HG03571 (cell line): ENCODE data around the gene AKAP11.

ENCODE experiments used
- ATAC-seq: cut with Tn5 transposase; IDR thresholded peaks from one replicate; pipeline ENCODE4 v1.9.1; 2021; ENCODE audit not compliant: unreplicated experiment

AKAP11 gene

DNA sequence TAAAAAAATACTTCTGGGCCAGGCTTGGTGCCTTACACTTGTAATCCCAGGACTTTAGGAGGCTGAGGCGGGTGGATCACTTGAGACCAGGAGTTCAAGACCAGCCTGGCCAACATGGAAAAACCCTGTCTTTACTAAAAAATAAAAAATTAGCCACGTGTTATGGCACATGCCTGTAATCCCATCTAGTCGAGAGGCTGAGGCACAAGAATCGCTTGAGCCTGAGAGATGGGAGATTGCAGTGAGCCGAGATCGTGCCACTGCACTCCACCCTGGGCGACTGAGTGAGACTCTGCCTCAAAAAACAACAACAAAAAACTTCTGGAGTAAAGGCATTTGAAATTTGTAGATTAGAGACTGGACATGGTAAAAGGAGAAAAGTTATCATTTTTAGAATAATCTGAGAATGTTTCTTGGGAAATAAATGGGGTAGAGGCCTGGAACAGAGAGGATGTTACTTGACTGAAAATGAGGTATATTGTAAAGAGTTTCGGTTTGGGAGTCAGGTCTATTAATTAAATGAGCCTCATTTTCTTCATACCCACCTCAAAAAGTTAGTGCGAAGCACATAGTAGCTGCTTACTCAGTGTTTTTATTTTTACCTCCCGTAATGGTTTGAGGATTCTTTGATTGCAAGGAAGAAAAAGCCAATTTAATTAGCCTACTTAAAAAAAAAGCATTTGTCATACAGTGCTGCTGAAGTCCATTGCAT is 2.6 kb downstream of the AKAP11 start:
- no peak for ATAC-seq

DNA sequence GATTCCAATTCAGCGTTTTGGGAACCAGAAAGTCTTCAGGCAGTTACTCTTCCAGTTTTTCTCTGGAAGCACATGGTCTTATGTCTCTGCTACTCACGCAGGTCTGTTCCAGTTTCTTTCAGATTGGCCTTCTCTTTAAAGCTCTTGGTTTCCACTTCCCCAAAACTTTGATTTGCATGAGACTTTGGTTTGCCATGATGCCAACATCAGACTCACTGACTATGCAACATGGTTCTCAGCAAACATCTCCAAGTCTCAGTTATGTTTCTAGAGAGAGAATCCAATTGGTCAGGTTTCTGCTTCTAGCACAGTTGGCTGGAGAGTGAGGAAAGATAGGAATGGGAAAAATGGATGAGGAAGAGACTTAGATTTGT is 3.1 kb downstream of the AKAP11 start:
- no peak for ATAC-seq

DNA sequence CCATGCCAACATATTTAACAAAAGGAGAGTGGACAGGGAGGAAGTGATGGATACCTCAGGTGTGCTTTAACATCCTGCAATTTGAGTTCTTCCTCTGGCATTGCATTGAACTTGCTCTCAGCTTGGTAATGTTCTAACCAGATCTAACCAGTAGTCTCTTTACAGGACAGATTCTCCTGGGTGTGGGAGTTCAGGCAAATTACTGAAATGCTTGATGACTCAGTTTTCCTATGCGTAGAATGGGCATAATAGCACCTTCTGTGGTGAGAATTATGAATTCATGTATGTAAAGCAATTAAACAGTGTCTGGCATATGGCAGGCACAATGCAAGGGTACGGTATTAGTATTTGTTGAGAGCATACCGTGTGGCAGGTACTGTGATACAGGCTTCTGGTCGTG is 3.6 kb downstream of the AKAP11 start:
- no peak for ATAC-seq

DNA sequence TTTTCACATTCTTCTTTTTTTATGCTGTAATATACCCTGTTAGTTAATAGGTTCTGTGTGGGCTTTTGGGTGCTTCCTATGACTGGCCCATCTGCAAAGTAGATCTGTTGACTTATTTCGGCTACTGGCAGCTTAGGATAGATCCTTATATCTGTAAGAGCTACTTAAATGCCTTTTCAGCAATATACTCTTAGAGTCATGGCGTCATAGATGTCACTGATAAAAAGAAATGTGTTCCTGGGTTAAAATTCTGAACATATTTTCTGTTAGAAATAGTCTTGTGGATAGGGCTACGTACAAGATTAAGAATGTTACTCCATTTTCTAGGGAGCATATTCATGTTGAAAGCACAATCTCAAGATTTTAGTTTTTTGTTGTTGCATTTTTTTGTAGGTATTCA is 4.7 kb downstream of the AKAP11 start:
- no peak for ATAC-seq

DNA sequence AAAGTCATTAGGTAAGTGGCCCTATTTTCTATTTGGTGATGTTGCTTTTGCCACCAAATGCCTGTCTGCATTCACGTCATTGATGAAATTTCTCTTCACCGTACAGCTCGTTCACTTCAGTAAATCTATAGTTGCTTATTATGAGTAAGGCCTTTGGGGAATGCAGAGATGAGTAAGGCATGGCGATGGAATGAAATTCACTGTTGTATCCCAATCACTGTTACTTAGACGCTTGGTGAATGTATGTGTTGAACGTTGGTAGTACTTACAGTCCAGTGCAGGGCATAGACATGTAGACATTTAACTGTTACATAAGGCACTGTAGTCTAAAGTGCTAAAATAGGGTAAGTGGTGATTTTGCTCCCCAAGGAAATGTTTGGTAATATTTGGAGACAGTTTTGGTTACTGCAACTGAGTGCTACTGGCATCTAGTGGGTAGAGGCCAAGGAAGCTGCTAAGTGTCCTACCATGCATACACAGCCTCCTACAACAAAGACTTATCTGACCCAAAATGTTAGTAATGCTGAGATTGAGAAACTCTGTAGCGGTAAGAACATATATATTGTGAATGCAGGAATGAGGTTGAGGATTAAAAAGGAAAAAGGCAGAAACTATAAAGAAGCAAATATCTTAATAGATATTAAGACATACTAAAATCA is 5.8 kb downstream of the AKAP11 start:
- ATAC-seq = no peak

DNA sequence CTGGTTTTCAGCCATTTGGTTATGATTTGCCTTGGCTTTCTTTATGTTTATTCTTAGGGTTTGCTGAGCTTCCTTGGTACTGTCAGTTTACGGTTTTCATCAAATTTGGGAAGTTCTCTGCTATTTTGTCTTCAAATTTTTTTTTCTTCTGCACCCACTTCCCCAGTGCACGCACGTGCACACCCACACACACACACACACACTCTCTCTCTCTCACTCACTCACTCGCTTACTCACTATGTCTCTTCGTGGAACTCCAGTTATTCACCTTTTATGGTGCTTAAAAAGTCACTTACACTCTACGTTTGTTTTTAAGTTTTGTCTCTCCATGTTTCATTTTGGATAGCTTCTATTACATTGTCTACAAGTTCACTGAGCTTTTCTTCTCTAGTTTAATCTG is 7.1 kb downstream of the AKAP11 start:
- no peak for ATAC-seq

DNA sequence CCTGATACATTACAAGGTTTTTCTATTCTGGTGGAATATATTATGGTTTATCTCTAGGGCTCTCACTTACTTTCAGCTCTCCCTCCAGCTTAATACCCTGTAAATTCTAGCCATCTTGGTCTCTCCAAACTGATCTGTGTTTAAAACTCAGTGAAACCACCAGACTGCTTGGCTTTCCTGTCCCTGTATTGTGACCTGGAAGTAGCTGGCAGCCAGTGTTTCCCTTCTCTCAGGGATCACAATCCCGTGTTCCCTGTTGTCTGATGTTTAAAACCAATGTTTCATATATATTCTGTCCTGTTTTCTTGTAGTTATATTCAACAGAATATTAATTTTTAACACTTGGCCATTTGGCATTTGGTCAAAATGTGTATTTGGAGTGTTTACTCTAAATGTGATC is 8.0 kb downstream of the AKAP11 start:
- ATAC-seq = no peak

DNA sequence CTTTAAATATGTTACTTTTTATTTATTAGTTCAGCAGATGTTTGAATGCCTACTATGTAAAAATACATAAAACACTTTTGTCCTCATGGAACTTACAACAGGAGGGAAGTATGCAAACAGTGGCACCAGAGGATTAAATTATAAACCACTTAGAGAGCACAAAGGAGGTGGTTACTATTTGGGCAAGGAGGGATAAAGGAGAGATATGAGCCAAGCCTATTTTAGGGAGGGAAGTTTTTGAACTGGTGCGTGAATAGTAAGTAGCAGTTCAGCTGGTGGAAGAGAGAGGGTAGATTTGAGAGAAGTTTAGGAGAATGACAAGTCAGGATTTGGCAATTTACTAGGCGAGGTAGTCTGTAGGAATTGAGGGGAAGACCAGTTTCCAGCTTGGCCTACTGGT is 8.6 kb downstream of the AKAP11 start:
- ATAC-seq = no peak

DNA sequence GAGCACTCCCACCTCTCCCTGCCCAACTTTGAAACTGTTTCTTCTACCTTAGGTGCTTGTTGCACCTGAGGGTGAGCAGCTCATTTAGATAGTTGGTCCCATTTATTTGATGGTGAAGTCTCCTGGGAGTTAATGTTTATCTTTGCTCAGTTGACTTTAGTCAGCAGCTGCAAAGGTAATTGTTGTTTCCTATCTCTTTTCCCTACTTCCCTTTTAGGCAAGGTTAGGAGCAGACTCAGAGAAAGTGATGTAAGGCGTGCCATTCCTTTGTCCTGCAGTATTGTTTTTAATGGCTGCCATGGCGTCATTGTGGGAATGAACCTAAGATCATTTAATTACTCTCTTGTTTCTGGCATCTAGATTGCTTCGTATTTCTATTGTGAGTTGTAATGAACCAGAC is 11.6 kb downstream of the AKAP11 start:
- no peak for ATAC-seq

DNA sequence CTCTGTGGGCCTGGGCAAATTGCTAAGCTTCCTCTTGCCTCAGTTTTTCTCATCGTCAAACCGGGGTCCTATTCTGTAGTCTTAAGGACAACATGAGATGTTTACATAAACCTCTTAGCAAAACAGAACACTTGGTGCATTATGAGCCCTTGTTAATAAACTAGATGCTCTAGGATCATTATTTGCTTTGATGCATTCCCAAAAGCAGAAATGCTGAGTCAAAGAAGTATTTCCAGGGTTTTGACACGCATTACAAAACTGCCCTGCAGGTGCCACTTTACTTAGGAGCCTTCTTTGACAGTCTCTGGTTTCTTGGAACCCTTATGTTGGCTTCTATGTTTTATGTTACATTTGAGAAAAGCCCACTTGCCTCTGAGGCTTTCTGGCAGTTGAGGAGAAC is 12.1 kb downstream of the AKAP11 start:
- ATAC-seq = no peak

DNA sequence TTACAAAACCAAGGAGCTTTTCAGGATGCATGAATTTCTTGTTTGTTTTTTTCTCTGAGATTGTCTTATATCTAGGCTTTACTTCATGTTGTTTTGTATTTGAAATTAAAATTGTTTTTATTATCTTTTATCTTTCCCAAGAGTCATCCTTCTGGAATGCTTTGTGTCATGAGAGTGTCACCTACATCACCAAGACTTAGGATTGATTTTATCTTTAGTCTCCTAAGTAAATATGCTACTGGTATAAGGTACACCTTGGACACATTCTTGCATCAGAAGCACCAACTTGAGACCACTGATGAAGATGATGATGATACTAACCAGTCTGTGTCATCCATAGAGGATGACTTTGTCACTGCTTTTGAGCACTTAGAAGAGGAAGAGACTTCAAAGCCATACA is 26.4 kb downstream of the AKAP11 start:
- ATAC-seq = no peak

DNA sequence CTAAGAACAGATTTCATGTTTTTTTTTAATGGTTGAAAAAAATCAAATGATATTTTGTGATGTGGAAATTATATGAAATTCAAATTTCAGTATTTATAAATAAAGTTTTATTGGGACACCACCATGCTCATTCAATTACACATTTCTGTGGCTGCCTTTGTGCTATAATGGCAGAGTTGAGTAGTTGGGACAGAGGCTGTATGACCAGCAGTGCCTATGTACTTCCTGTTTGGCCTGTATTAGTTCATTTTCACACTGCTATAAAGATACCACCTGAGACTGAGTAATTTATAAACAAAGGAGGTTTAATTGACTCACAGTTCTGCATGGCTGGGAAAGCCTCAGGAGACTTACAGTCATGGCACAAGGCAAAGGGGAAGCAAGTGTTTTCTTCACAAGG is 33.6 kb downstream of the AKAP11 start:
- ATAC-seq = no peak

DNA sequence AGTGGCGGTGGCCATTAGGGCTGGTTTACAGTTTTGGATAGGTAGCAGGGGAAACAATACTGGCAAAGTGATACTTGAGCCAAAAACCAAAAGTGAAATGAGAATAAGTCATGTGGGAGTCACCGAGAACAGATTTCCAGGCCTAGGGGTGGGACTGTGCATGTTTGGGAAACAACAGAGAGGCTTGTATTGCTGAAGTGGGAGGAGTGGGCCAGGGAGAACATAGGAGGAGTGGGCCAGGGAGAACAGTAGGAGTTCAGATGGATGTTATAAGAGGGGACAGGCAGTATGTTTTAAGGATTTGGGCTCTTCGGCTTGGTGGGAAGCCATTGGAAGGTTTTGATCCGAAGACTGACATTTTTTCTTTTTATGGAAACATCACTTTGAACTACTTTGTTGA is 35.5 kb downstream of the AKAP11 start:
- no peak for ATAC-seq

DNA sequence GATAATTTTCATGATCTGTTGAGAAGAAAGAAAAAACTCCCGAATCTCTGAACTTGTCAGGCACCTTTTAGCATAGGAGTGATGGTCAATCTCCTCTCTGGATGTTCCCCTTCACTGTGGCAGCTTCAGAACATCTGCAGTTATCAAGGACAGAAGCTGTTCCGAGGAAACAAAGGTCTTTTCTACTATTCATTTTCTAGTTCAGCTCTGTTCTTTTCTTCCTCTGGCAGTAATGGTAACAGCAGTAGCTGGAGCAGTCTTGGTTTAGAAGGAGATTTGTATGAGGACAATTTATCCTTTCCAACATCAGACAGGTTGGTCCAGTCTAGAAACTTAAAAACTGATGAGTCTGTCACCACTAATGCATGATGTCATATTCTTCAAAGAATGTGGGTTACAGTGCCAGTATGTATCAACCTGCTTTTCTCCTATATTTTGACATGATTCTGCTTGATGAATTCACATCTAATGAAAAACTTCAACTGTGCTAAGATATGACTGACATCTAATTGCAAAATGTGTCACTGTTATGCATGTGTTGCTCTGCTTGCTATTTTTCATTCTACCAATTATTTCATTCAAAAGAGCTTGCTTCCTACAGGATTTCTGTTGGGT is 41.0 kb downstream of the AKAP11 start:
- no peak for ATAC-seq

DNA sequence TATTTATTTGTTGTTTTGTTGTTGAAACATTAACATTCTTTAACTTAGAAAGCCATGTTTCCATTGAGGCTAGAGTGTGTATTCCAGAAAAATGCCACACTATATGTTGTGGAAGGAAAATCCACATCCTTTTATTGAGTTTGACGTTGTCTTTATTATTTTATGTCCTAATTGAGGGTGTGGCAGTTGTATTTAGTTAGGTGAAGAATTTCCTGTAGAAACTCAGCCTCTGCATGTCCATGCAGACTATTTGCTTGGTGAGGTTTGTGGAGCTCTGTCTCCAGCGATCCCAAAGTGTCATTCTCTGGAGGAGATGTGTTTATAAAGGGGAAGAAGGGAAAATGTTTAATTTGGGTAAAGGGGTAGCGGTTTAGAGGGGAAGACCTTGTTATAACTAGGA is 46.6 kb downstream of the AKAP11 start:
- ATAC-seq = no peak

DNA sequence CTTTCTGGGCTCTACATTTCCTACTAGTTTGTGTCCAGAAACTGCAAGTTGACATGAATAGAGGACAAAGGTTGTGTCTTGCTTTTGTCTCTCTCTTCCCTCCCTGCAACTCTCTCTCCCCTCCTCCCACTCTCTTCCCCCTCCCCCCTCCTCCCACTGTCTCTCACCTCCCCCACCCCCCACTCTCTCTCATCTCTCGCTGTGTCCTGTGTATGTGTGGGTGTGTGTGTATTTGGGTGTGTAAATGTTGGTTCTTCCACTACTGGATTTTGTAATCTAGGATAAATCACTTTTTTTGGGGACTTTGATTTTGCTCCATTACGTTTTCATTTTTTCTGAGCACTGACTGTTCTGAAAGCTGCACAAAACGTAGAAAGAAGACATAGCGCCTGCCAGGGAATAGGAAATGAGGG is 48.4 kb downstream of the AKAP11 start:
- no peak for ATAC-seq

DNA sequence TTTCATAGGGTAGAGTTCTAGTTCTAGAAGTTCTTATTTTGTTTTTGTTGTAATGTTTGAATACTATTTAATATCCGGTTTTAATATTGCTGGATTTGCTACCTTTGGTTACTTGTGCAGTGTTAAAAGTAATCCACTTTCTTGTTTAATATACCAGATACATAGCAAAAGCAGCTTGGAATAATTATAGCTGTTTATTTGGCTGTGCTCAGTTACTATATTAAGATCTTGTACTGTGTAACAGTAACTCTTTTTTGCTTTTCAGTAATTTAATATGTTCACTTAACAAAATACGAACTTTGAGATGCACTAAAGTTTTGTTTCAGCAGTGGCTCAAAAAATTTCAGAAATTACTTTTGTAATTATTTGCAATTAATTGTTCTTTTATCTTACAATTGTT is 50.9 kb downstream of the AKAP11 start:
- no peak for ATAC-seq

DNA sequence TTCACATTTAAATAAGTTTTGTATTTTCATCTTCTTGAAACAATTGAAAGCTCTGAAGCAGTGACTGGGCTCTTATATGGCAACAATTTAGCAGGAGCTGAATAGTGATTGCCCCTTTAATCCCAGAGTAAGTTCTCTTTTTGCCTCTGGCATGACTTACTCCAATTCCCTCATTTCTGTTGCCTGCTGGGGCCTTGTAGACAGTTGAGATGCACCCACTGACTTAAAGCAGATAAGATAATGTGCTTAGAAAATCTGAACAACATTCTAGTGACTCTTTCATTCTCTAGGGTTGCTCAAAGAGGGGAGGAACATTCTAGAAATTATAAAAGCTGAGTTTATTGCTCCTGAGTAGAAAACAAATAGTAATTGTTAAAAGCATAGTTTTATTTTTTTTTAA is 52.8 kb downstream of the AKAP11 start:
- no peak for ATAC-seq

DNA sequence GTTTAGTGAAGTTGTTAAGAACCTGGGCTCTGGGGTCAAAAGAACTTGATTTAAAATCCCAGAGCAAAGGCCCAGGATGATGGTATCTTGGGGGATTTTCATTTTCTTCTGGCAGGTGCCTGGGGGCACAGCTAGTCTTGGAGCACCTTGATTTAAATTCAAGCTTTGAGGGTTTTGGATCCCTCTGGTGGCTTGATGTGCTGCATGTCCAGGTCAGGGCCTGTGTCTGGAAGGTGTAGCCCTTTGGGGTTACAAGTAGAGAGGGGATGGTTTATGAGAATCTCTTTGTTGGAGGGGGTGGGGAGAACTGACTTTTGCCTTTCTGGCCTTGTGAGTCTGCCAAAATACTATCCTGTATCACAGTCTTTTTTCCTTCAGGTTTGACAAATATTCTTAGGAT is 55.8 kb downstream of the AKAP11 start:
- ATAC-seq = no peak

DNA sequence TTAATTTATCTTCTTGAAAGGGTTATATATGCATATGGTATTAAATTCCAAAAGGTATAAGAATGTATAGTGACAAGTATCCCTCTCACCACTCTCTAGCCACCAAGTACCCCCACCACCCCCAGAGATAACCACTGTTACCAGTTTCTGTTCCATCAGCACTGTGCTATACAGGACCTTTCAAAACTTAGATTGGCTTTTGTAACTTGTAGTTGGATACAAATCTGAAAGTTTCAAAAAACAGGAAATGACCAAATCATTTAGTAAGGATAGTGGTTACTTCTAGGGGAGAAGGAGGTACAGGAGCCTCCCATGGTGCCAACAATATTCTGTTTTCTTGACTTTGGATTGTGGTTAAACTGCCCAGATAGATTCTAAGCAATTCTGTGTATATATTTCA is 56.7 kb downstream of the AKAP11 start:
- no peak for ATAC-seq

DNA sequence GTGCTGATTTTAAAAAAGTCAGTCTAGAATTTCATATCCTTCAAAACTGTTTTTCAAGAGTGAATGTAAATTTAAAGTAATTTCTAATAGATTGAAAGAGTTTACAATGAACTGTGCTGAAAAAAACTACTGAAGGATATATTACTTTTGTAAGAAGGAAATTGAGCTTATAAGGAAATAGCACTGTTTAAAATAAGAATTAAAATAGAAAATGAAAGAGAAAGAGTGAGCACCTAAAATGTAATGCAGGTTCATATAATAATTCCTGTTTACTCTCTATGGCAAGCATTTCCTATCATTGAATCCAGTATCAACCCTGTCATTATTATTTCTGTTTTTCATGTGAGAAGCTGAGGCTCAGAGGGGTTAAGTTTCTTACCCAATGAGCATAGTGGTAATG is 57.3 kb downstream of the AKAP11 start:
- no peak for ATAC-seq

DNA sequence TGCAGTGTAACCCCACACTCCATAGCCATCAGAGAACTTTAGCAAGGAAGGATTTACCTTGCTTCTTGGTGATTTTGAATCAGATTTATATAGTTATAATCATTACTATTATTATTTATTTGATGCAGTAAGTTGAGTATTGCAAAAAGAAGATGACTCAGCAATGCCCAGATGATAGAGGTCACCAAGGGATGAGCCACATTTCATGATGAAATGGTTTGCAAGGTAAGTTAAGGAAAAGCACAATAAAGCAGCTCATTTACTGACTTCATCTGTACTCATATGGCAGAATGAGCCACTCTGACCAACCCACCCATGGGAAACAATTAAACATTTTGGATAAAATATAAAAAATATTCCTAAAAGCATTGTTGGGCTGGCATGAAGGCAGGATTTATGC is 59.1 kb downstream of the AKAP11 start:
- ATAC-seq = no peak
